ENCODE measurements around the gene LTBP3.

DNA sequence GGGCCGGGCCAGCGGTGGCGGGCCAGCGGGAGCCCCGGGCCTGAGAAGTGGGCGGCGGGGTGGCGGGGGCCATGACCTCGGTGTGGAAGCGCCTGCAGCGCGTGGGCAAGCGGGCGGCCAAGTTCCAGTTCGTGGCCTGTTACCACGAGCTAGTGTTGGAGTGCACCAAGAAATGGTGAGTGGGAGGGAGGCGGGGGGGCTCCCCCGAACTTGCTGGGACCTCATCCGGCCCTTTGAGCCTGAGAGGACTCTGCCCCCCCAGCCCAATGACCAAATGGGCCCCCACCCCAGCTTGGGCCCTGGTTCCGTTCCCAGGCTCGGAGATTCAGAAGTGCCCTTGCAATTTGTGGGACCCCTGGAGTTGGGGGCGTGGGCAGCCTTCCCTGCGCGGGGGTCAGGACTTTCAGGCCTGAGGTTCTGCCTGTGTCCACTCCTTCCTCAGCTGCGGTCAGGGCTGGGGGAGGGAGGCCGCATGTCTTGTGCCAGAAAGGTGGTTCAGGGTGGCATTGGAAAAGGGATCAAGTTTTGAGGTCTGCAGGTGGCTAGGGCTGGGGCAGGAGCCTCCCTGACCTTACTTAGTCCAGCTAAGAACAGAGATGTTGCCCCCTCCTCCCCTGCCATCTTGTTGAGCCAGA, 18.2 kb upstream of the LTBP3 start:
- no peak for TF ChIP-seq EZH2phosphoT487 (conservative IDR thresholded peaks at IDR 0.05; ENCODE audit: low read length)
- TF ChIP-seq CTCF (IDR thresholded peaks at IDR 0.05; ENCODE audit: insufficient read depth, low read length, poor library complexity, severe bottlenecking) = no peak
